ENCODE data around the gene MRPL20.
"Not testable (repeated sequence)": the region's sequence is repeated elsewhere in the genome, so short reads cannot be mapped to it uniquely, and the experiment has no call there.

The MRPL20 gene

GRCh38 chr1:1425753-1426495, 18.8 kb upstream of the MRPL20 start:
- no peak for DNase-seq

- DNase-seq, result no peak
These were observed 18.3 kb upstream of the MRPL20 start for GRCh38 chr1:1425426-1425752.

- no peak for DNase-seq
These were observed 17.6 kb upstream of the MRPL20 start for GRCh38 chr1:1424707-1425106.

- no peak for DNase-seq
These were observed 16.1 kb upstream of the MRPL20 start for GRCh38 chr1:1423245-1423597.

- no peak for DNase-seq
These were observed 15.6 kb upstream of the MRPL20 start for GRCh38 chr1:1422465-1423244.

GRCh38 chr1:1421907-1422464, 14.9 kb upstream of the MRPL20 start:
- DNase-seq, result no peak

GRCh38 chr1:1421147-1421906, 14.2 kb upstream of the MRPL20 start, which contains the start of gene ANKRD65:
Gene ANKRD65 (minus strand): TSS chr1:1421276. CDS start chr1:1421005, 271 bp downstream.
- DNase-seq, result peak; percentile 64

- DNase-seq, result no peak
These were observed 13.6 kb upstream of the MRPL20 start for GRCh38 chr1:1420654-1421141.

- no peak for DNase-seq
These were observed 12.9 kb upstream of the MRPL20 start for GRCh38 chr1:1419813-1420653.

- DNase-seq, result no peak
These were observed 12.3 kb upstream of the MRPL20 start for GRCh38 chr1:1419363-1419812.

- no peak for DNase-seq
These were observed 11.6 kb upstream of the MRPL20 start for GRCh38 chr1:1418464-1419362.

- DNase-seq, result not testable (repeated sequence)
These were observed 10.9 kb upstream of the MRPL20 start for GRCh38 chr1:1417825-1418463.

GRCh38 chr1:1417396-1417795, 10.3 kb upstream of the MRPL20 start:
- peak; percentile 33 for DNase-seq

GRCh38 chr1:1415751-1416150, 8.7 kb upstream of the MRPL20 start:
- no peak for DNase-seq

- not testable (repeated sequence) for DNase-seq
These were observed 5.3 kb upstream of the MRPL20 start for GRCh38 chr1:1412311-1412902.

- no peak for DNase-seq
These were observed 4.5 kb upstream of the MRPL20 start for GRCh38 chr1:1411626-1412025.

- not testable (repeated sequence) for DNase-seq
These were observed 3.1 kb upstream of the MRPL20 start for GRCh38 chr1:1410238-1410637.

- DNase-seq, result no peak
These were observed 684 bp upstream of the MRPL20 start for GRCh38 chr1:1407636-1408318.

GRCh38 chr1:1406101-1406820, 832 bp downstream of the MRPL20 start:
- DNase-seq, result no peak

Measured in NCI-H526 treated with DMSO at 0.1 percent for 48 hours (cell line).